ENCODE measurements around the gene MYO18A.
"Not testable (repeated sequence)": the region's sequence is repeated elsewhere in the genome, so short reads cannot be mapped to it uniquely, and the experiment has no call there.

Gene MYO18A, protein sequence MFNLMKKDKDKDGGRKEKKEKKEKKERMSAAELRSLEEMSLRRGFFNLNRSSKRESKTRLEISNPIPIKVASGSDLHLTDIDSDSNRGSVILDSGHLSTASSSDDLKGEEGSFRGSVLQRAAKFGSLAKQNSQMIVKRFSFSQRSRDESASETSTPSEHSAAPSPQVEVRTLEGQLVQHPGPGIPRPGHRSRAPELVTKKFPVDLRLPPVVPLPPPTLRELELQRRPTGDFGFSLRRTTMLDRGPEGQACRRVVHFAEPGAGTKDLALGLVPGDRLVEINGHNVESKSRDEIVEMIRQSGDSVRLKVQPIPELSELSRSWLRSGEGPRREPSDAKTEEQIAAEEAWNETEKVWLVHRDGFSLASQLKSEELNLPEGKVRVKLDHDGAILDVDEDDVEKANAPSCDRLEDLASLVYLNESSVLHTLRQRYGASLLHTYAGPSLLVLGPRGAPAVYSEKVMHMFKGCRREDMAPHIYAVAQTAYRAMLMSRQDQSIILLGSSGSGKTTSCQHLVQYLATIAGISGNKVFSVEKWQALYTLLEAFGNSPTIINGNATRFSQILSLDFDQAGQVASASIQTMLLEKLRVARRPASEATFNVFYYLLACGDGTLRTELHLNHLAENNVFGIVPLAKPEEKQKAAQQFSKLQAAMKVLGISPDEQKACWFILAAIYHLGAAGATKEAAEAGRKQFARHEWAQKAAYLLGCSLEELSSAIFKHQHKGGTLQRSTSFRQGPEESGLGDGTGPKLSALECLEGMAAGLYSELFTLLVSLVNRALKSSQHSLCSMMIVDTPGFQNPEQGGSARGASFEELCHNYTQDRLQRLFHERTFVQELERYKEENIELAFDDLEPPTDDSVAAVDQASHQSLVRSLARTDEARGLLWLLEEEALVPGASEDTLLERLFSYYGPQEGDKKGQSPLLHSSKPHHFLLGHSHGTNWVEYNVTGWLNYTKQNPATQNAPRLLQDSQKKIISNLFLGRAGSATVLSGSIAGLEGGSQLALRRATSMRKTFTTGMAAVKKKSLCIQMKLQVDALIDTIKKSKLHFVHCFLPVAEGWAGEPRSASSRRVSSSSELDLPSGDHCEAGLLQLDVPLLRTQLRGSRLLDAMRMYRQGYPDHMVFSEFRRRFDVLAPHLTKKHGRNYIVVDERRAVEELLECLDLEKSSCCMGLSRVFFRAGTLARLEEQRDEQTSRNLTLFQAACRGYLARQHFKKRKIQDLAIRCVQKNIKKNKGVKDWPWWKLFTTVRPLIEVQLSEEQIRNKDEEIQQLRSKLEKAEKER (N-terminal part only)

GRCh38 chr17:29180034-29180787 lies at the start of gene MYO18A:
TSS of gene MYO18A (minus strand) at chr17:29180398. CDS start at chr17:29166940, 13,458 bp downstream.
- DNase-seq, result peak; percentile 73

DNA sequence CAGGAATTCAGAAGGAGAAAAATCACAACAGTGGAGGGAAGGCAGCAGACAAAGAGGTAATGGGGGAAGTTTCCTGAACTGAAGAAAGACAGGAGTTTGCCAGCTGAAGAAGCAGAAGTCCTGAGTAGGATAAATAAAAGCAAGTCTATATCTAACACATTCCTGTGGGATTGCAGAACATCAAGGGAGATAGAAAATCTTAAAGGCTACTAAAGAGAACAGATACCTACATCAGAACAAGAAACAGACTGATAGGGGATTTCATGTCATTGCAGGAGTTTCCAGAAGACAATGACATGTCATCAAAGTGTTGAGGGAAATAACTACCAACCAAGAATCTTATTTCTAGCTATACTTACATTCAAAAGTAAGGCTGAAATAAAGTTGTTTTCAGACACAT lies 45.2 kb upstream of the MYO18A start:
- DNase-seq, result no peak

GRCh38 chr17:29221338-29221737 lies 41.1 kb upstream of the MYO18A start:
- DNase-seq, result not testable (repeated sequence)

DNA sequence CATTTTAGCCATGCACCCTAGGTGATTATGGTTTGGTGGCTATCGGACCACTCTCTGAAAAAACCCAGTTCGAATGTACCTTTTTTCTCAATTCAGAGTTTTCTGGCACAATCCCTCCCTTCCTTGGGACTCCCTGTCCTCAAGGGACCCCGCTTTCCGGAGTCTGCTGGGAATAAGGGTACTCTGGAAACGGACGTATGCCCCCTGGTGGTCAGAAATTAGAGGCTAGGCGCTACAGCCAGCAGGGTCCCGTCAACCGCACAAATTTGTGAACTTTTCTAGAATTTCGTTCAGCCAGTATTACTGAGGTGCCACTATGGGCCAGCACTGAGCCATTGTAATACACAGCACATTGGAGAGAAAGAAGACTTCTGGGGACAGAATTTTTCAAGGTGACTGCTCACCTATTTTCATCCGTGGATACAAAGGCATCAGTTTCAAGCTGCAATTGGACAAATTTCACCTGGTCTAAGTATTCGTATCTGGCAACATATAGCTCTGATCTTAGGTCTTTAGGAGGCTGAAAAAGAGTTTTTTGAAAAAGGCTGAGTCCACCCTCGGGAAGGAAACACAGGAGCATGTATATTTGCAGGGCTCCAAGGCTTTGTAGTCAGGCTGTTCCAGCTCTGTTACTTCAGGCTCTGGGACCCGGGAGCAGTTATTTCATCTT lies 39.3 kb upstream of the MYO18A start:
- DNase-seq, result peak; percentile 73

GRCh38 chr17:29216856-29217255 lies 36.7 kb upstream of the MYO18A start:
- no peak for DNase-seq

DNA sequence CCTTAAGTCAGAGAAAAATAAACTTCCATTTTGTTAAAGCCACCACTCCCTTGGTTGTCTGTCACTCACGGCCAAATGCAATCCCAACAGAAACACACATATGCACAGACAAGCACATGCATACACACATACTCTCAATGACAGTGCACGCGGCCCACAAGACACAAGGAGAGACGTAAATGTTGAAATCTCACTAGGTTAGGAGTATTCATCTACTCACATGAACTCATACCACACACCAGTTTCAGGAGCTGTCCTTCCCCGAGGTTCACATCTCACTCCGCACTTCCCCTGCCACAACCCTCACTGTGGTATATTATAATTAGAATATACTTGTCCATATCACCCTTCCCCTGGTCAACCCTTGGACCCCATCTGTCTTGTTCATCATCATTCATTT lies 36.0 kb upstream of the MYO18A start:
- no peak for DNase-seq

DNA sequence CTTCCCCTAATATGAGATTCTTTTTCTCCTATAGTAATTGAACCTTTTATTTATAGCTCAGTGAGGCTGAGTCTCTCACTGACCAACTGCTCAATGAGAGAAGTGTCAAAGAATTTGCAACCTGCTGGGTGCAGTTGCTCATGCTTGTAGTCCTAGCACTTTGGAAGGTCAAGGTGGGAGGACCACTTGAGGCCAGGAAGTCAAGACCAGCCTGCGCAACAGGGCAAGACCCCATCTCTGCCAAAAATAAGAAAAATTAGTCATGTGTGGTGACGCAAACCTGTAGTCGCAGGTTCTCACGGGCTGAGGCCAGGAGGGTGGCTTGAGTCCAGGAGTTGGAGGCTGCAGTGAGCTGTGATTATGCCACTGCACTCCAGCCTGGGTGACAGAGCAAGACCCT lies 35.5 kb upstream of the MYO18A start:
- no peak for DNase-seq

GRCh38 chr17:29215174-29215573 lies 35.0 kb upstream of the MYO18A start:
- no peak for DNase-seq

- no peak for DNase-seq
These were observed 34.3 kb upstream of the MYO18A start for GRCh38 chr17:29214215-29215146.

DNA sequence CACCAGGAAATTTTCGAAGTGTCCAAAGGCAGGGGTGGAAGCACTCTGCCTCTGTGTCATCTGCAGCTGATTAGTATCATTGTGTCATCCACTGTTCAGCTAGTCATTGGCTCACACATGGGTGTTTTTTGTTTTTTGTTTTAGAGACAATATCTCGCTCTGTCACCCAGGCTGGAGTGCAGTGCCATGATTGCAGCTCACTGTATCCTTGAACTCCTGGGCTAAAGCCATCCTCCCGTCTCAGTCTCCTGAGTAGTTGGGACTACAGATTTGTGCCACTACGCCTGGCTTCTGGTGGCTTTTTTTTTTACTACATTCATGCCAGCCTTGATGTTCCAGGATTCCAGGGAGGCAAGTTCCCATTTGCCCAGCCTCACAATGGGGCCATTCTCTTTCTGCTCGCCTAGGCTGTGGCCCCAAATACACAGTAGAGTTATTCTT lies 32.5 kb upstream of the MYO18A start:
- DNase-seq, result no peak

DNA sequence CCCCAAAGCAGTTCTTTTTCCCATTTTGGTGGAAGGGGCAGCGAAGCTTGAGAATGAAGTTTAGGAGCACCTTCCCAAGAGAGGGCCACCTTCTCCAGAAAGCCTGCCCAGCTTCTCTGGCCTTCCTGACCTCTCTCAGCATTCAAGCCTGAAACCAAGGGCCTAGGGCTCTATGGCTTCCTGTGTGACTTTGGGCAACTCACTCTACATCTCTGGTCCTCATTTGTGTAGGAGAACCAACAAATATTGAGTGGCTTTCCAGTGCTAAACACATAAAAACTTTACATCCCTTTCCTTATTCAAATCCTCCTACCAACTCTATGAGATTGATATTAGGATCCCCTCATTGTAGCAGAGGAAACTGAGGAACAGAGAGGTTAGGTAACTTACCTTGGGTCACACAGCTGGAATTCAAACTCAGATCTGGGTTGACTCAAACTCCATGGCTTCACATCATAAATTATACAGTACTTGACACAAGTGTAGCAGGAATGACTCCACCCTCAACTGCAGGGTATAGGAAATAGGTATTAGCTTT lies 32.0 kb upstream of the MYO18A start:
- DNase-seq, result no peak

- DNase-seq, result no peak
These were observed 30.7 kb upstream of the MYO18A start for GRCh38 chr17:29210879-29211278.

- DNase-seq, result no peak
These were observed 28.9 kb upstream of the MYO18A start for GRCh38 chr17:29209073-29209472.

GRCh38 chr17:29207975-29208374 lies 27.8 kb upstream of the MYO18A start:
- DNase-seq, result no peak

GRCh38 chr17:29205047-29205446 lies 24.8 kb upstream of the MYO18A start:
- no peak for DNase-seq

GRCh38 chr17:29204068-29204804 lies 24.0 kb upstream of the MYO18A start:
- not testable (repeated sequence) for DNase-seq

DNA sequence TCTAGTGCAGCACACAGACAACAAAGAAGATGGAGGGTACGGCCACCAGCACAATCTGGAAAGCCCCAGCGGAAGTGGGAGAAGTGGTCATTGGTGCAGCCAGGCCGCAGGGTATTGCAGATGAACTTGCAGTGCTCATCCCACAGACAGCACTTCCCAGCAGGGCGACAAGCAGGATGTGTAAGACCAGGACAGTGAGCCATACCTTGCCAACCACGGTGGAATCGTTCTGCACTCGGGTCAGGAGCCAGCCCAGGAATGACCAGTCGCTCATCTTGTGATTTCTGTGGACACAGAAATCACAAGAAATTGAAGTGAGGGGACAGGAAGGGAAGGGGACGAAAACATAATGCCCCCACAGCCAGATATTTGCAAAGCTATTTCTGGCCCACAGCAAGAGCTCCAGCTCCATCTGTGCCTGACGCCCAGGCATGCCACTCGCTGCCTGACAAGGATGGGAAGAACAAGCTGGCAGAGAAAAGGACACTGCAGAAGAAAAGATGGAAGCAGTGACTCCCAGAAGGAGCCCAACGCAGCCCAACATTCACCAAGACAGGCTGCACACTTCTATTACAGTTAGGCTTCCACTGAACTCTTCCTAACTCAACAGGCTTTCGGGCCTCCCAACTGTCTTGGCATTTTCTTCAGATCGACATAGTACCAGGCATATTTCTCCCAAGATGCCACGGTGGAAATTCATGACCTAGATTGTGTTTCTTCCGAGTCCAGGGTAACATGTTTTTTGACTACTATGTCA lies 17.5 kb upstream of the MYO18A start:
- no peak for DNase-seq

- DNase-seq, result no peak
These were observed 16.7 kb upstream of the MYO18A start for GRCh38 chr17:29196769-29197515.

Data from activated gamma-delta T cell treated with Interleukin-2 at 50 U/mL for 16 hours (primary cell).